GM10847 (cell line): Measurements from ENCODE around the gene TSSK6.

ENCODE experiments used
- POLR2A ChIP-seq: IDR thresholded peaks from 2 replicates; pipeline ENCODE4 v1.6.1; 2011; ENCODE audit not compliant: insufficient read length; ENCODE audit errors: extremely low read depth

TSSK6 gene

DNA sequence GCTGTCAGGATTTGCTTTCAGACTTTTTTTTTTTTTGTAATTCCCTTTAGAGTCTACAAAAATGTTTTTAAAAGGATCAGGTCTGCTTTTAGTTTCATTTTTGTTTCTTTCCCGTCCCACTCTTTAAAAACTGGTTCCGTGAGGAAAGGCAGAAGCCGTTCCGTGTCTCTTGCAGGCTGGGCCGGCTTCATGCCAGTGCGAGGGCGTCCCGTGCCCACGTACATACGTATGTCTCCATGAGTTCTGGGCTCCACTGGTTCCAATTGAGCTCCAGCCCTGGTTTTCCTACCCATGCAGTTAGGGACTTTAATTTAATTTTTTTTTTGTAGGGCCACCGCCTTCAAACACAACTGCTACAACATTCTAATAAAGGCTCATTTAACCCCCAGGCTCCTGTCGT is 8.8 kb downstream of the TSSK6 start:
- no peak for TF ChIP-seq POLR2A

DNA sequence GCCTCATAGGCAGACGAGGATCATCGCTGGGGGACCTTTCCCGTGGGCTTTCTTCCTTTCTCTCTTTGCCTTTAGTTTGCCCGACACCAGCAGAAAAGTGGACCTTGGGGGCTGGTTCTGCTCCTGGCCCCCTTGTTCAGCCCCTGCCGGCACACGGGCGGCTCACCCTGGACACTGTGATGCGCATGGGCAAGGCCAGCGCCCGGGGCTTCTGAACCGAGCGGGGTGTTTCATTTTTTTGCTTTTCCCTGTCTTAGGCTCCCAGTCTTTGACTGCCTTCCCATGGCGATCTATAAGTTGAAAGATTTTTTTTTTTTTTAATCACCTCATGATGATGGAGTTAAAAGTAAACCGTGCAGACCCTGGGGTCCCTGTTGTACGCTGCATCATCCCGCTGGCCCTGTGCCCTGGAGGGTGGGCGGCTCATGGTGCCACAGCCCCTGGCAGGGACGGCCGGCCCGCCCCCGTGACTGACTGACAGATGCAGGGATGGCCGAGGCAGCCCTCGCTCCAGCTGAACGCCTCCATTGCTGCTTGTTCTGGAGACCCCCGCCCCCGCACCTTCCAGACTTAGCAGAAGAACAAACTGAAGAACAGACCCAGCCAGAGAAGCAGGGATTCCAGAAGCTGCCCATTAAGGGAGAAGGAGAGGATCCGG is 9.6 kb downstream of the TSSK6 start:
- no peak for TF ChIP-seq POLR2A

DNA sequence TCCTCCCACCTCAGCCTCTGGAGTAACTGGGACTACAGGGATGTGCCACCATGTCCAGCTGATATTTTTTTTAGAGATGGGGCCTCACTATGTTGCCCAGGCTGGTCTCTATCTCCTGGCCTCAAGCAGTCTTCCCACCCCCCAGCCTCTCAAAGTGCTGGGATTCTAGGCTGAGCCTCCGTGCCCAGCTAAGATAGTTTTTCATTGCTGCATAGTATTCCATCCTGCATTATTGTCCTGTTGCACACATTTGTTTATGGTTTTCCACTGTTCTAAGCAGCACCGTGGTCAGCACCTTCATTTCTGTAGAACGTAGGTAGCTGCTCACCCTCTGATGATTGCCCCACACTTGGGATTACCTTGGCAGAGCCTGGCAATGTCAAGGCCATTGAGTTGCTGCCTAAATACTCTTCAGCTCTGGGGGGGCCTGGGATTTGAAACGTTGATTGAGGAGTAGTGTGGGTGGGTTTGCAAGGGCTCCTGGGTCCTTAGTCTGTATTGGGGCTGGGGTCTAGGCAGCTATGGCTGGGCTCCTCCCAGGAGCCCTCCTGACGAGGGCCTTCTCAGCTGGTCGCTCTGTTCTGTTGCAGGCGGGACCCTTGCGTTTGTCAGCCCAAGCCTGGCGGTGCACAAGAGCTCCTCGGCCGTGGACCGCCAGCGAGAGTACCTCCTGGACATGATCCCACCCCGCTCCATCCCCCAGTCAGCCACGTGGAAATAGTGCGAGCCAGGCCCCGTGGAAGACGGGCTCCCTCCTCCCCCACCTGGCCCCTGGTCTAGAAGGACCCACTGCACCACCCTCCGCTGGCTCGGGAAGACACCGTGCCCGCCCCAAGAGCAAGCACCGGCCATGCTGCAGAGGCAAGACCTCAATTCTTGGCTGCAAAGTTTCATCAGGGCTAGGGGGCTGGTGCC is 10.3 kb downstream of the TSSK6 start:
- no peak for TF ChIP-seq POLR2A

DNA sequence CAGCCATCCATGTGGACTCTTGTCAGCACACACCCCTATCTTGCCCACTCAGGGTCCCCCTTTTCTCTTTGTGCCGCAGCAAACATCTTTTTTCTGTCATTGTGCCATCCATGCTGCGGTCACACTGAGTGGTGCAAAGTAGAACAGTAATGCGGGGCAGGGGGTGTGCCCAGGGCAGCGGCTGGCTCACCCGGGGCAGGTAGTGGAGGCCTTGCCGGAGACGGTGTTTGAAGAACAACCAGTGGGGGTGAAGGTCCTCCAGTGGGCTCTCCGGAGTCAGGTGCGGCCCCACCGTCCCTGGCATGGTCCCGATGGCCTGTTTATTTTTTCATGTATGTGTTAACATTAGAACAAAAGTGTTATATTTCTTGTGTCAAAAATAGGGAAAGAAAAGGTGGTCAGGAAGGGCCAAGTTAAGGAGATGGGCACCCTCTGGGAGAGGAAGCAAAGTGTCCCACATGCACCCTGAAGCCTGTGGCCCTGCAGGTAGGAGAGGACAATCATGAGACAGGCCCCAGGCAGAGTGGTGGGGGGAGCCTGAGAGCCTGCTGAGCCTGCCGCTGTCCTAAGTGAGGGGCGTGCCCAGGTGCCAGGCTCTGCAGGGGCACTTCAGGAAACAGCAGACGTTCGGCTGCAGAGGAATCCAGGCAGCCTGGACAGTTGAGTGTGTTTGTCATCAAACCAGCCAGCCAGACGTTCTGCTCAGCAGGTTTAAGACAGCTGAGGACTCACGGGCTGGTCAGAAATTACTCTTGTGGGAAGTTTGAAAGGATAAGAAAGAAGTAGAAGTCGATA is 12.3 kb downstream of the TSSK6 start:
- TF ChIP-seq POLR2A: no peak

DNA sequence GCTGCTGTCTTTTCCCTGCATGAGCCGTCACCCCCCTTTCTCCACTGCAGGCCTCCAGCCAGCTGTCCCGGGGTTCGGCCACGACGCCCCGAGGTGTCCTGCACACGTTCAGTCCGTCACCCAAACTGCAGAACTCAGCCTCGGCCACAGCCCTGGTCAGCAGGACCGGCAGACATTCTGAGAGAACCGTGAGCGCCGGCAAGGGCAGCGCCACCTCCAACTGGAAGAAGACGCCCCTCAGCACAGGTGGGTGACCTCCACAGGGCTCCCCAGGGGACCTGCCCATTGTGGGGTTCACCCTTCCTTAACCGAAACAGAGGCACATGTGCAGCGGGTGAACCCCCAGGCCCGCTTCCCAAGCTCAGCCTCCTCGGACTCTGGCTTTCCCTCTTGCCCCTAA is 13.1 kb downstream of the TSSK6 start:
- no peak for TF ChIP-seq POLR2A

DNA sequence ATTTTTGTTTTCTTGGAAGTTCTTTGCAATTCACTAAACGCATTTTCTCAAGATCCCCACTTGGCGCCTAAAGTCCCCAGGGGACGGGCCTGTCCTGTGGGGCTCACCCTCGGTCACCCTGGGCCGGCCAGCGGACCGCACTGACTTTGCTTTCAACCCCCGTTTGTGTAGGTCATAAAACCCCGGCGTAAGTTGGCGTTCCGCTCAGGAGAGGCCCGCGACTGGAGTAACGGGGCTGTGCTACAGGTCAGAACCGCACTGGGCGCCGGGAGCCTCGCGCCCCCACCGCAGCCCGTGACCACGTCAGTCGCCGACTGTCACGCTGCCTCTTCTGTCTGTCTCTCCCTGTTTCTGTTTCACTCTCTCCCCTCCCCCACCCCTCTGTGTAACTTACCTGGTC is 13.6 kb downstream of the TSSK6 start:
- TF ChIP-seq POLR2A: no peak

DNA sequence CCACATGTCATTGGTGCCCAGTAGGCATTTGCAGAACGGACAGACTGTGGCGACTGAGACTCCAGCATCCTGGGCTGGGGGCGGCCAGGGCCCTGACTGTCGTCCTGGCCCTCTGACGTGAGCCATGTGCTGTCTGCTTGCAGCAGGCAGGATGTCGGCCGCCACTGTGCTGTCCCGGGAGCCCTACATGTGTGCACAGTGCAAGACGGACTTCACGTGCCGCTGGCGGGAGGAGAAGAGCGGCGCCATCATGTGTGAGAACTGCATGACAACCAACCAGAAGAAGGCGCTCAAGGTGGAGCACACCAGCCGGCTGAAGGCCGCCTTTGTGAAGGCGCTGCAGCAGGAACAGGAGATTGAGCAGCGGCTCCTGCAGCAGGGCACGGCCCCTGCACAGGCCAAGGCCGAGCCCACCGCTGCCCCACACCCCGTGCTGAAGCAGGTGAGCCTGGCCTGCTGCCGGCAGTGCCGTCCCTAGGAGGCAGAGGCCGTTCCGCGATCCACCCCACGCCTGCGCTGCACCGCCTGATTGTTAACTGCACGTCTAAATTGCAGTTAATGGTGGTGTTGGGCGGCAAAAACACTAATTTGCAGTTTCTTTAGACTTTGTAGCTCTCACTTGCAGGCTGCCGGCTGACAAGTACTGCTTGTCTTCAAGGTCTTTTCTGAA is 14.2 kb downstream of the TSSK6 start:
- TF ChIP-seq POLR2A: no peak

DNA sequence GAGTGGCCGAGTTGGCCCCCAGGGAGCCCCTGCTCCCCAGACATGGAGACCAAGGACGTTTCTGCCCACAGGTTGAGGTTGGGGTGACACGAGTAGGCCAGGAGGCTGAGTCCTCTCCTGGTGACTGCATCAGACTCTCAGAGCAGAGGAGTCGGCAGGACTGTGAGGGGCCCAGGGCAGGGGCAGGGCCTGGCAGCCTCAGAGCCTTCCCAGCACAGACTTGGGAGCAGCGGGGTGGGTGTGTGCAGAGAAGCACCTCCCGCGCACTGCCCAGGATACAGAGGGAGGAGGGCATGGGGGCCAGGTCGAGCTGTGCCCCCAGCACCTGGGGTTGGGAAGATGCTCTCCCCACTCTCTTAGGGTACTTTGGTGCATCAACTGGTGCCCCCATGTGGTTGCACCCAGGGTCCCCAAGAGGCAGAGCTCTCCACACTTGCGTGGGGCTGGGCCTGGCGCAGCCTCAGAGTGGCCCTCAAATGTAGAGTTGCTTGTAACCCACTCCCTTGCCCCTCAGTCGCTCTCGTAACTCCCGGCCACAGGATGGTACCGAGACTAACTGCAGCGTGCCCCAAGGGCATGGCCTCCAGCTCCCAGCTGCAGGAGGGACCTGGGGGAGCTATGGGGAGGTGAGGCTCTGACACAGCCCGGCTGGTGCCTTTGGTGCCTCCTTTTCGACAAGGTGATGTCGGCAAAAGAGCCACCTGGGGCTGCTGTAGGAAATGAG is 15.9 kb downstream of the TSSK6 start:
- no peak for TF ChIP-seq POLR2A

DNA sequence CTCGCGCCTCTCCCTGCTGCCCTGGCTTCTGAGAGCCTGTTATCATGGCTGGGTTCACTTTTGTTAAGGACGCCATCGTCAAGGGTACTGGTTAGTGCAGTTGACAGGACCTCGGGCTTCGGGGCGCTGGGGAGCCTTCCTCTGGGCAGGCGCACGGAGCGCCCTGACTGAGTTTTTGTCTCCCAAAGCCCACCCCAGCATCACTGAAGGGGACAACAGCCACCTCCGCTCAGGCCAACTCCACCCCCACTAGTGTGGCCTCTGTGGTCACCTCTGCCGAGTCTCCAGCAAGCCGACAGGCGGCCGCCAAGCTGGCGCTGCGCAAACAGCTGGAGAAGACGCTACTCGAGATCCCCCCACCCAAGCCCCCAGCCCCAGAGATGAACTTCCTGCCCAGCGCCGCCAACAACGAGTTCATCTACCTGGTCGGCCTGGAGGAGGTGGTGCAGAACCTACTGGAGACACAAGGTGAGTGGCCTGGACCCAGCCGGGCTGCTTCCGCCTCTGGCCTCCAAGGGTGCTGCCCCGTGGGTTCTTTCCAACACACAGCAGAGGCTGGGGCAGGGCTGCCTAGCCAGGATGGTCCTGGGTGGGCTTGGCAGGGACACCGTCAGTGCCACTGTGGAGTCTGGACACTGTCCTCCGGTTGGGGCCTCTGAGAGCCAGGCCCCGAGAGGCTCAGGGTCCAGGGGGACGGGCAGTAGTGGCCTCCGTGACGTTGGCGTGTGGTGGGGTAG is 16.9 kb downstream of the TSSK6 start:
- TF ChIP-seq POLR2A: no peak

DNA sequence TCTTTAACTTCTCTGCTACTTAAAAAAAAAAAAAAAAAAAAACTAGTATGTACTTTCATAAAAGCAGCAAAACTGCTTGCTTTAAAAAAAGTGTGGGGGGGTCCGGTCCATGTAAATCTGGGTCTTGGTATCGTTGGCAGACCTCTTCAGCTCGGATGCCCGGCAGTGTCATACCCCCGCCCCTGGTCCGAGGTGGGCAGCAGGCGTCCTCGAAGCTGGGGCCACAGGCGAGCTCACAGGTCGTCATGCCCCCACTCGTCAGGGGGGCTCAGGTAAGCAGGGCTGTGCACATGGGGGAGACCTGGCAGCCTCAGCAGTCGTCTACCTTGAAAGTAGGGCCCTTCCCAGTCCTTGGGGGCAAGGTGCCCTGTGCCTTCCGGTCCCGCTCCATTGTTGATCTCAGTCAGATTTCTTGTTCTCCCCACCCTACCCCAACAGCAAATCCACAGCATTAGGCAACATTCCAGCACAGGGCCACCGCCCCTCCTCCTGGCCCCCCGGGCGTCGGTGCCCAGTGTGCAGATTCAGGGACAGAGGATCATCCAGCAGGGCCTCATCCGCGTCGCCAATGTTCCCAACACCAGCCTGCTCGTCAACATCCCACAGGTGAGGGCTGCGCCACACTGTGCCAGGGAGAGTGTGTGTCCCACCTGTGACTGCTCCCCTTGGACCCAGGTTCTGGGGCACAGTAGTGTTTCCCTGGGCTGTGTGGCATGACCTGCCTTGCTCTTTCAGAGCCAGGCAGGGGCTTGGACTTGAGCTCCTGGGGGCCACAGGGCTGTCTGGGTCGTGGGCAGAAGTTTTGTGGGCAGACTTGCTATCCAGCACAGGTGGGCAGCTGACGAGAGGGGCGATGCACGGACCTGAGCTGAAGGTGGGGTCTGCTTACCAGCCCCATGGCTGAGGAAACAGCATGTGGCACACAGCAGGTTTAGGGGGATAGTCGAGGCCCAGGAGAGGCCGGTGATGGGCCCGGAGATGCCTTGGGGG is 19.4 kb downstream of the TSSK6 start:
- TF ChIP-seq POLR2A: no peak

DNA sequence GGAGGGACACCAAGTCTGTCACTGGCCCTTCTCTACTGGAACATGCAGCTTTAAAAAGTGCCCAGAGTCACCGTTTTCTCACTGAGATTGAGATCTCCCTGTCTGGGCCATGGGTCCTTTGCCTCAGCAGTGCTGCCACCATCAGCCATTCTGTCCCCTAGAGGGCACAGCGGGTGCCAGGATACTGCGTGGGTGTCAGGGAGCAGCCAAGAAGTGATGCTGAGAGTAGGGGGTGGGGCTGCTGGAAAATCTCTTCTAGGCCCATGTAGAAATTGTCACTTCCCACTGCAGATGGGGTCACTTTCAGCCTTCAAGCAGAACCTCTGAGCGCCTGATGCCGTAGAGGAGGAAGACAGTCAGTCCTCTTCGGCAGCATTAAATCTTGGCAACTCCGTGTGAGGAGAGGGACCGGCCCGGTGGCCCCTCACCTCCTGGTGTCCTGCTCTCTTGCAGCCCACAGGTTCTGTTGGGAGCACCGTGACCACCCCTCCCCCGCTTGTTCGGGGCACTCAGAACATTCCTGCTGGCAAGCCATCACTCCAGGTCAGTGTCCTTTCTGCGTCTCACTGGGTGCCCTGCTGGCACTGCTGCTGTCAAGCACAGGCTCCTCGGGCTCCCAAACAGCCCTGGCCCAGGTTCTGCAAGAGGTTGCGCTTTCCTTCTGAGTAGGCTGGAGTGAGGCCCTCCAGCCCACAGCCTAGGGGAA is 21.4 kb downstream of the TSSK6 start:
- no peak for TF ChIP-seq POLR2A

DNA sequence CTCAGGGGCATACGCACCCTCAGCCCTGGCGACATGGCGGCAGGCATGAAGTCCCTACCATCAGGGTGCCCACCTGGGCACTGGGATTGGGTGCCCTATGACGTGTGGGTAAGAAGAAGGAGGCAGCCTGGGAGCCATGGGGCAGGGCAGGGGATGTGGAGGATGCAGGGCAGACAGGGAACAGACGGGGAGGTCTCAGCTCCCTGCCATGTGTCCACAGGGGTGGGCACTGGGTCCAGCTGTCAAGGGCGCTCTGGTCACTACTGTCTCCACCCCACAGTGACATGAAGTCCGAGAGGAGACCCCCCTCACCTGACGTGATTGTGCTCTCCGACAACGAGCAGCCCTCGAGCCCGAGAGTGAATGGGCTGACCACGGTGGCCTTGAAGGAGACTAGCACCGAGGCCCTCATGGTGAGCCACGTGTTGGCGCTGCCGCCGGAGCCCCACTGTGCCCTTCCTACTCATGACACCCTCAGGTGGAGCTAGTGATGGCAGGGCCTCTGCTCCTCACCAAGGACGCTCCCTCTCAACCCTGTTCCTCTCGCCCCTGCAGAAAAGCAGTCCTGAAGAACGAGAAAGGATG is 23.2 kb downstream of the TSSK6 start:
- no peak for TF ChIP-seq POLR2A
